GM12891 (cell line): Measurements from ENCODE around the gene CDC14B.

Source experiments
- POLR2A ChIP-seq: IDR thresholded peaks from 2 replicates; pipeline ENCODE4 v1.6.1; 2011; ENCODE audit warnings: low read depth, low read length, control low read depth
- TAF1 ChIP-seq: IDR thresholded peaks from 2 replicates; pipeline ENCODE4 v1.6.1; 2011; ENCODE audit warnings: low read depth, low read length, control low read depth

- TF ChIP-seq TAF1 (no peak), POLR2A (no peak)
Measured at GRCh38 chr9:96617439-96618185, 2.0 kb downstream of the CDC14B start.
